ENCODE results near the gene CHAT.

DNA sequence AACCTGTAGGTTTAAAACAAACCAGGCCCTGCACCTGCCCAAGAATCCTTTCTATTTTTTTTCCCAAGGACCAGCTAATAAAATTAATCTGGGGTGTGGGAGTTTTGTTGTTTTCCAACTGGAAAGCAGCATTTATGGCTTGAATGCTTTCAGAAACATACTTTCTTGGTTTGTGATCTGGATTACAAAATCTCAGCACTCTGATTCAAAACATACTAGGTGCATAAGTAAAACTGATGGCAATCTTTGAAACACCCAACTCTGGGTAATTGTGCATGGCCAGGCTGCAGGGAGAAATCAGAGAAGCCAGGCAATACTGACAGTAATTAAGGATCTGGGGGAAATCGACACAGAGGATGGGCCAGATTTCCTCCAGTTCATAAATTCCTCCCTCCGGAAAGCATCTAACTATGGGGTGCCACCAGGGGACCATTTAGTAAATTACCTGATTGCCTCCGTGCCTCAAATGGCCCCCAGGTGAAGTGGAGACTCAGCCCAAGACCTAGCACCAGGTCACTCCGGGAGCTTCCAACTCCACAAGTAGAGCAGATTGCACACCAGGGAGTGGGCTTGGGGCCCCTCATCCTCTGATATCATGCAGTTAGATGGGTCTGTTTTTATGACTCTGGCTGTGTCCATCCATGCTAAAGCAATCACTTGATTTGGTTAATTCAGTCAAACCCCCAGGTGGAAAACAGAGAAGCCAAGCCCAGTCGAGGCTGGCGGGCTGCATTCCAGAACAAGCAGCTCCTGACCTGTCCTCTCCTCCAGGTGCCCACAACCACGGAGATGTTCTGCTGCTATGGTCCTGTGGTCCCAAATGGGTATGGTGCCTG is 50.4 kb downstream of the CHAT start:
- no peak for TF ChIP-seq YY1 (IDR thresholded peaks at IDR 0.05; ENCODE audit: insufficient read depth, insufficient read length)
- TF ChIP-seq ZNF274 (IDR thresholded peaks at IDR 0.05; ENCODE audit: low read depth, low read length): no peak
- TF ChIP-seq SUZ12 (IDR thresholded peaks at IDR 0.05; ENCODE audit: extremely low read depth, insufficient read depth, insufficient read length): no peak
